Activated B cell treated with CpG ODN at 0.5 μM for 24 hours (primary cell): ENCODE measurements around the gene LBHD2. TPM values are rescaled to one million over a fixed set of nuclear protein-coding genes. Genes with fewer than 3 reads are reported as not detected.

Experiments used
- ATAC-seq: fragments of 200-7000 bp; cut with Tn5 transposase; one replicate; pipeline ENCODE4 v1.10.0; 2021; ENCODE audit warnings: low read depth, mild to moderate bottlenecking, moderate library complexity
- CTCF ChIA-PET: fragments of 350-600 bp; sonication (Branson Sonifier 250); formaldehyde crosslinking; loops from one replicate; lab custom pipeline; 2021; ENCODE audit warnings: antibody characterized with exemption; lab: Charles Lee
- POLR2A ChIA-PET: fragments of 350-600 bp; sonication (Branson Sonifier 250); formaldehyde crosslinking; loops from one replicate; lab custom pipeline; 2021; ENCODE audit warnings: antibody characterized with exemption; lab: Charles Lee
- DNase-seq: peaks from one replicate; pipeline ENCODE4 v3.0.0; 2022
- H3K27ac Mint-ChIP-seq: one replicate; pipeline ENCODE4 v1.8.0; 2020; ENCODE audit warnings: mixed read lengths
- H3K27me3 Mint-ChIP-seq: one replicate; pipeline ENCODE4 v1.8.0; 2021; ENCODE audit warnings: mixed read lengths
- H3K36me3 Mint-ChIP-seq: one replicate; pipeline ENCODE4 v1.8.0; 2021; ENCODE audit warnings: low read depth, mixed read lengths
- H3K4me1 Mint-ChIP-seq: one replicate; pipeline ENCODE4 v1.8.0; 2021; ENCODE audit warnings: mixed read lengths
- H3K4me3 Mint-ChIP-seq: one replicate; pipeline ENCODE4 v1.8.0; 2020; ENCODE audit warnings: mild to moderate bottlenecking, mixed read lengths
- H3K9me3 Mint-ChIP-seq: one replicate; pipeline ENCODE4 v1.8.0; 2020; ENCODE audit warnings: mixed read lengths
- CTCF ChIP-seq: fragments of 200-600 bp; IDR thresholded peaks from one replicate; pipeline ENCODE4 v1.8.0; 2022; ENCODE audit warnings: antibody characterized with exemption, mild to moderate bottlenecking
- intact Hi-C: fragments of 100-400 bp; cut with micrococcal nuclease; formaldehyde crosslinking; loops from one replicate; pipeline ENCODE4 v1.15.1; 2024
- total RNA-seq: library from RNA; stranded (reverse); gene quantifications from 2 replicates; pipeline ENCODE4 v1.2.3, GENCODE V29; 2022

LBHD2 gene
- total RNA-seq, 1 donor from 2014 or later: not detected

GRCh38 chr14:103133210-103134140 lies 49.5 kb downstream of the LBHD2 start:
- Mint-ChIP-seq H3K4me1 (no peaks in the 10 kb centered on the region), H3K36me3 (no peaks in the 10 kb centered on the region), H3K4me3 (no peak overlapping the region), H3K27me3 (peaks cover 6% of the 10 kb centered on the region), H3K27ac (no peak overlapping the region), H3K9me3 (no peaks in the 10 kb centered on the region)
- intact Hi-C loops: no loop called here
- CTCF ChIA-PET: no interaction called here
- no peak for ATAC-seq
- no peak for TF ChIP-seq CTCF
- POLR2A ChIA-PET: no interaction called here
- DNase-seq: no peak

GRCh38 chr14:103134405-103134804 lies 50.4 kb downstream of the LBHD2 start:
- Mint-ChIP-seq H3K27ac (no peak overlapping the region), H3K4me1 (no peaks in the 10 kb centered on the region), H3K27me3 (peaks cover 6% of the 10 kb centered on the region), H3K36me3 (no peaks in the 10 kb centered on the region), H3K4me3 (no peak overlapping the region), H3K9me3 (no peaks in the 10 kb centered on the region)
- ChIA-PET CTCF (no interaction called here), POLR2A (interaction anchor here (0.7 kb wide), 1 partner anchor 1203 kb away, joined by 4 read pairs; no protein-coding TSS in a partner anchor)
- no peak for TF ChIP-seq CTCF
- DNase-seq: no peak
- intact Hi-C loops: no loop called here
- no peak for ATAC-seq

GRCh38 chr14:103134919-103135318 lies 50.9 kb downstream of the LBHD2 start:
- Mint-ChIP-seq H3K36me3 (no peaks in the 10 kb centered on the region), H3K27ac (no peak overlapping the region), H3K4me1 (no peaks in the 10 kb centered on the region), H3K27me3 (peaks cover 6% of the 10 kb centered on the region), H3K4me3 (no peak overlapping the region), H3K9me3 (no peaks in the 10 kb centered on the region)
- ChIA-PET CTCF (interaction anchor here (1.1 kb wide), 1 partner anchor 30 kb away, joined by 4 read pairs; no protein-coding TSS in a partner anchor), POLR2A (interaction anchor here (0.7 kb wide), 1 partner anchor 1204 kb away, joined by 4 read pairs; no protein-coding TSS in a partner anchor)
- intact Hi-C loops: no loop called here
- no peak for DNase-seq
- TF ChIP-seq CTCF: no peak
- no peak for ATAC-seq

- POLR2A ChIA-PET: no interaction called here
- no peak for DNase-seq
- no peak overlapping the region for H3K4me3 Mint-ChIP-seq
- H3K4me1 Mint-ChIP-seq: peaks cover 4% of the 10 kb centered on the region
- no peaks in the 10 kb centered on the region for H3K36me3 Mint-ChIP-seq
- peaks cover 6% of the 10 kb centered on the region for H3K27me3 Mint-ChIP-seq
- H3K9me3 Mint-ChIP-seq: peaks cover 2% of the 10 kb centered on the region
- CTCF ChIA-PET: interaction anchor here (1.1 kb wide), 1 partner anchor 31 kb away, joined by 4 read pairs; no protein-coding TSS in a partner anchor
- ATAC-seq: no peak
- intact Hi-C loops: no loop called here
- H3K27ac Mint-ChIP-seq: no peak overlapping the region
- no peak for TF ChIP-seq CTCF
Observed at GRCh38 chr14:103135333-103136260, 51.6 kb downstream of the LBHD2 start.
